Fibroblast of the aortic adventitia (primary cell): Measurements from ENCODE around the gene SLC9A9. TPM values are rescaled to one million over a fixed set of nuclear protein-coding genes. Genes with fewer than 3 reads are reported as not detected.

Experiments
- DNase-seq: peaks from one replicate; pipeline ENCODE4 v3.0.0-alpha.2; 2010; ENCODE audit warnings: low read depth
- H3K4me3 ChIP-seq: 2 replicates; pipeline ENCODE4 v1.5.1; 2011; ENCODE audit warnings: low read depth, mild to moderate bottlenecking, control low read depth, low read length, moderate library complexity
- CTCF ChIP-seq: IDR thresholded peaks from 2 replicates; pipeline ENCODE4 v1.5.1; 2011; ENCODE audit warnings: mild to moderate bottlenecking, low read length, control low read depth, inconsistent platforms; ENCODE audit not compliant: insufficient read depth
- total RNA-seq: library from RNA; depleted of rRNA; stranded (reverse); fragments of >200 nt; gene quantifications from 2 replicates; pipeline ENCODE4 v1.2.3, GENCODE V29; 2012; ENCODE audit warnings: low replicate concordance

SLC9A9 gene
- total RNA-seq, 1 donor = 23.8 TPM

GRCh38 chr3:143216709-143217182 is 631.5 kb downstream of the SLC9A9 start:
- no peak overlapping the region for H3K4me3 ChIP-seq
- no peak for TF ChIP-seq CTCF
- peak; percentile 57 for DNase-seq

Other genes with a start within 250 kb of the SLC9A9 start
- gene DIPK2A, start 123.4 kb upstream of the SLC9A9 start, total RNA-seq = 51.0 and 162 TPM in 2 replicates